BLaER1 (cell line): ENCODE results near the gene IMP4.
"Not testable (repeated sequence)": the region's sequence is repeated elsewhere in the genome, so short reads cannot be mapped to it uniquely, and the experiment has no call there.

Experiments
- H3K27ac ChIP-seq: shearing (Covaris generic); formaldehyde crosslinking; 2 replicates; pipeline ENCODE4 v1.8.1; 2022
- H3K27me3 ChIP-seq: shearing (Covaris generic); formaldehyde crosslinking; 2 replicates; pipeline ENCODE4 v1.8.1; 2022
- H3K36me3 ChIP-seq: shearing (Covaris generic); formaldehyde crosslinking; 2 replicates; pipeline ENCODE4 v1.8.1; 2022
- H3K4me1 ChIP-seq: shearing (Covaris generic); formaldehyde crosslinking; 2 replicates; pipeline ENCODE4 v1.8.1; 2022
- H3K4me2 ChIP-seq: shearing (Covaris generic); formaldehyde crosslinking; 2 replicates; pipeline ENCODE4 v1.8.1; 2022
- H3K4me3 ChIP-seq: shearing (Covaris generic); formaldehyde crosslinking; 2 replicates; pipeline ENCODE4 v1.8.1; 2022
- H3K9ac ChIP-seq: shearing (Covaris generic); formaldehyde crosslinking; 2 replicates; pipeline ENCODE4 v1.8.1; 2022
- H3K9me3 ChIP-seq: shearing (Covaris generic); formaldehyde crosslinking; 2 replicates; pipeline ENCODE4 v1.8.1; 2022
- H4K20me1 ChIP-seq: shearing (Covaris generic); formaldehyde crosslinking; 2 replicates; pipeline ENCODE4 v1.8.1; 2022
- Cebpa-rat ChIP-seq: shearing (Covaris generic); IDR thresholded peaks from 2 replicates; pipeline ENCODE4 v1.8.1; 2022

Gene IMP4

GRCh38 chr2:130314377-130314776 lies 28.3 kb upstream of the IMP4 start:
- Histone ChIP-seq H3K9me3 (no peaks in the 10 kb centered on the region), H3K4me1 (no peaks in the 10 kb centered on the region), H3K9ac (no peak overlapping the region), H3K4me3 (no peak overlapping the region), H3K27ac (no peak overlapping the region), H4K20me1 (no peaks in the 10 kb centered on the region), H3K36me3 (no peaks in the 10 kb centered on the region), H3K27me3 (no peaks in the 10 kb centered on the region), H3K4me2 (no peak overlapping the region)
- TF ChIP-seq Cebpa-rat = no peak

- Histone ChIP-seq H3K9me3 (no peaks in the 10 kb centered on the region), H3K4me3 (no peak overlapping the region), H4K20me1 (no peaks in the 10 kb centered on the region), H3K27ac (no peak overlapping the region), H3K36me3 (no peaks in the 10 kb centered on the region), H3K4me2 (no peak overlapping the region), H3K27me3 (no peaks in the 10 kb centered on the region), H3K4me1 (no peaks in the 10 kb centered on the region), H3K9ac (no peak overlapping the region)
- TF ChIP-seq Cebpa-rat = no peak
Measured at GRCh38 chr2:130316596-130316995, 26.1 kb upstream of the IMP4 start.

- Histone ChIP-seq H3K4me1 (no peaks in the 10 kb centered on the region), H3K36me3 (no peaks in the 10 kb centered on the region), H3K4me3 (no peak overlapping the region), H3K27ac (no peak overlapping the region), H3K9me3 (no peaks in the 10 kb centered on the region), H3K27me3 (no peaks in the 10 kb centered on the region), H3K4me2 (no peak overlapping the region), H4K20me1 (no peaks in the 10 kb centered on the region), H3K9ac (no peak overlapping the region)
- TF ChIP-seq Cebpa-rat = no peak
Measured at GRCh38 chr2:130318906-130319305, 23.8 kb upstream of the IMP4 start.

GRCh38 chr2:130319536-130319935 lies 23.2 kb upstream of the IMP4 start:
- no peak overlapping the region for H3K9ac ChIP-seq
- TF ChIP-seq Cebpa-rat = no peak
- no peak overlapping the region for H3K27ac ChIP-seq
- no peaks in the 10 kb centered on the region for H4K20me1 ChIP-seq
- H3K36me3 ChIP-seq = no peaks in the 10 kb centered on the region
- H3K4me2 ChIP-seq = no peak overlapping the region
- H3K27me3 ChIP-seq = no peaks in the 10 kb centered on the region
- no peaks in the 10 kb centered on the region for H3K4me1 ChIP-seq
- no peak overlapping the region for H3K4me3 ChIP-seq
- no peaks in the 10 kb centered on the region for H3K9me3 ChIP-seq

- H3K4me3 ChIP-seq = no peak overlapping the region
Measured at GRCh38 chr2:130327703-130328527, 14.8 kb upstream of the IMP4 start.

GRCh38 chr2:130328710-130329109 lies 14.0 kb upstream of the IMP4 start:
- no peaks in the 10 kb centered on the region for H3K9me3 ChIP-seq
- no peak overlapping the region for H3K4me3 ChIP-seq
- no peak overlapping the region for H3K4me2 ChIP-seq
- no peaks in the 10 kb centered on the region for H3K4me1 ChIP-seq
- H4K20me1 ChIP-seq = no peaks in the 10 kb centered on the region
- no peak overlapping the region for H3K27ac ChIP-seq
- no peak overlapping the region for H3K9ac ChIP-seq
- H3K27me3 ChIP-seq = no peaks in the 10 kb centered on the region
- no peaks in the 10 kb centered on the region for H3K36me3 ChIP-seq
- TF ChIP-seq Cebpa-rat = no peak

More at GRCh38 chr2:130327703-130328527, 14.8 kb upstream of the IMP4 start:
- Histone ChIP-seq H3K4me2 (no peak overlapping the region), H3K36me3 (no peaks in the 10 kb centered on the region), H3K9me3 (no peaks in the 10 kb centered on the region), H3K9ac (no peak overlapping the region), H4K20me1 (no peaks in the 10 kb centered on the region), H3K27ac (no peak overlapping the region), H3K27me3 (no peaks in the 10 kb centered on the region), H3K4me1 (no peaks in the 10 kb centered on the region)
- TF ChIP-seq Cebpa-rat = no peak

- Histone ChIP-seq H3K9me3 (peaks cover 12% of the 10 kb centered on the region), H3K4me1 (0 out of 2 replicates have a peak, but pooled peaks cover 6% of the 10 kb centered on the region), H3K4me3 (no peak overlapping the region), H3K9ac (no peak overlapping the region), H3K27me3 (no peaks in the 10 kb centered on the region), H4K20me1 (no peaks in the 10 kb centered on the region), H3K27ac (no peak overlapping the region), H3K4me2 (no peak overlapping the region), H3K36me3 (0 out of 2 replicates have a peak, but pooled peaks cover under 1% of the 10 kb centered on the region)
- no peak for TF ChIP-seq Cebpa-rat
Measured at GRCh38 chr2:130332271-130333073, 10.2 kb upstream of the IMP4 start.

- not testable (repeated sequence) for H4K20me1 ChIP-seq, H3K27me3 ChIP-seq, H3K4me1 ChIP-seq, H3K4me3 ChIP-seq, H3K36me3 ChIP-seq, H3K9ac ChIP-seq, H3K27ac ChIP-seq, H3K4me2 ChIP-seq
- H3K9me3 ChIP-seq = peaks cover 12% of the 10 kb centered on the region
Measured at GRCh38 chr2:130333253-130333652, 9.4 kb upstream of the IMP4 start.

GRCh38 chr2:130334026-130334425 lies 8.7 kb upstream of the IMP4 start:
- Histone ChIP-seq H3K4me3 (no peak overlapping the region), H3K4me1 (0 out of 2 replicates have a peak, but pooled peaks cover 7% of the 10 kb centered on the region), H4K20me1 (no peaks in the 10 kb centered on the region), H3K27me3 (no peaks in the 10 kb centered on the region), H3K36me3 (peaks cover 14% of the 10 kb centered on the region), H3K9me3 (peaks cover 12% of the 10 kb centered on the region), H3K27ac (no peak overlapping the region), H3K4me2 (no peak overlapping the region), H3K9ac (no peak overlapping the region)
- no peak for TF ChIP-seq Cebpa-rat

GRCh38 chr2:130335226-130335625 lies 7.5 kb upstream of the IMP4 start:
- Histone ChIP-seq H3K4me1 (0 out of 2 replicates have a peak, but pooled peaks cover 7% of the 10 kb centered on the region), H3K36me3 (peaks cover 26% of the 10 kb centered on the region), H4K20me1 (no peaks in the 10 kb centered on the region), H3K4me2 (no peak overlapping the region), H3K4me3 (no peak overlapping the region), H3K9me3 (peaks cover 12% of the 10 kb centered on the region), H3K27ac (no peak overlapping the region), H3K9ac (no peak overlapping the region), H3K27me3 (no peaks in the 10 kb centered on the region)
- no peak for TF ChIP-seq Cebpa-rat
